RWPE1 (cell line): Measurements from ENCODE around the gene MPND.

Experiments used
- CTCF ChIA-PET: fragments of 350-600 bp; sonication (Branson Sonifier 250); formaldehyde crosslinking; extraction: SDS; loops from one replicate; lab custom pipeline; 2021; lab: Yijun Ruan, JAX
- POLR2A ChIA-PET: fragments of 400-600 bp; formaldehyde crosslinking; extraction: SDS; loops from one replicate; lab custom pipeline; 2020; ENCODE audit warnings: antibody characterized with exemption; ENCODE audit not compliant: low non-redundant PET; lab: Yijun Ruan, JAX
- DNase-seq: peaks from one replicate; pipeline ENCODE4 v3.0.0; 2012; ENCODE audit warnings: low spot score
- H3K27ac ChIP-seq: fragments of 450-650 bp; 2 replicates; pipeline ENCODE4 v1.5.1; 2017
- TF ChIP-seq, protein P1 (sequence below): fragments of 450-650 bp; conservative IDR thresholded peaks from 2 replicates; pipeline ENCODE4 v1.5.1; 2017; ENCODE audit warnings: low read depth, mild to moderate bottlenecking

The MPND gene

GRCh38 chr19:4343370-4344307, at the start of gene MPND:
TSS of gene MPND (plus strand) at chr19:4343562. CDS start at chr19:4343594, 32 bp downstream.
- POLR2A ChIA-PET, result interaction anchor here (1.2 kb wide), 1 partner anchor 10 kb away, joined by 4 read pairs; no protein-coding TSS in a partner anchor
- CTCF ChIA-PET, result interaction anchor here (0.6 to 1.5 kb wide), 3 partner anchors 9 to 97 kb away, joined by 3 to 10 read pairs (median 4); partner anchors contain the start of gene YJU2
- H3K27ac ChIP-seq, result peak within 1 kb of the TSS; percentile 91
- DNase-seq, result peak; percentile 76
- TF ChIP-seq, protein P1, sequence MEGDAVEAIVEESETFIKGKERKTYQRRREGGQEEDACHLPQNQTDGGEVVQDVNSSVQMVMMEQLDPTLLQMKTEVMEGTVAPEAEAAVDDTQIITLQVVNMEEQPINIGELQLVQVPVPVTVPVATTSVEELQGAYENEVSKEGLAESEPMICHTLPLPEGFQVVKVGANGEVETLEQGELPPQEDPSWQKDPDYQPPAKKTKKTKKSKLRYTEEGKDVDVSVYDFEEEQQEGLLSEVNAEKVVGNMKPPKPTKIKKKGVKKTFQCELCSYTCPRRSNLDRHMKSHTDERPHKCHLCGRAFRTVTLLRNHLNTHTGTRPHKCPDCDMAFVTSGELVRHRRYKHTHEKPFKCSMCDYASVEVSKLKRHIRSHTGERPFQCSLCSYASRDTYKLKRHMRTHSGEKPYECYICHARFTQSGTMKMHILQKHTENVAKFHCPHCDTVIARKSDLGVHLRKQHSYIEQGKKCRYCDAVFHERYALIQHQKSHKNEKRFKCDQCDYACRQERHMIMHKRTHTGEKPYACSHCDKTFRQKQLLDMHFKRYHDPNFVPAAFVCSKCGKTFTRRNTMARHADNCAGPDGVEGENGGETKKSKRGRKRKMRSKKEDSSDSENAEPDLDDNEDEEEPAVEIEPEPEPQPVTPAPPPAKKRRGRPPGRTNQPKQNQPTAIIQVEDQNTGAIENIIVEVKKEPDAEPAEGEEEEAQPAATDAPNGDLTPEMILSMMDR, result no peak

DNA sequence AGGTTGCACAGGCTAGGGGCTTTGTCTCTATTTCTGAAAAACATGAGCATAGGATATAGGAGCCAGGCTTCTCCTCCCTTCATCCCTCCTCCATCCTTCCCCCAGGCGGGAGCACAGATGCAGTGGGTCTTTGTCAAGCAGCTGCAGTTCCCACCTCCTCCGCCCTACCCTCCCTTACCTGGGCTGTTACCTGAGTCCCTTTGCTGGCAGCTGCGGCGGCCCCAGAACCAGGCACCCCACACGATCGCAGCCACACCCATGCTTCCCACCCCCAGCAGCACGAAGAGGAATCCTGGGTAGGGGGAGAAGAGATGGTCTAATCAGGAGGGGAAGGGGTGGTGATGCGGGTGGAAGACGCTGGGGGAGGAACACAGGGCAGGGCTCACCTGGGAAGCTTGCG, 49.0 kb upstream of the MPND start:
- POLR2A ChIA-PET, result no interaction called here
- H3K27ac ChIP-seq, result no peak overlapping the region
- TF ChIP-seq, protein P1, result no peak
- DNase-seq, result no peak
- CTCF ChIA-PET, result interaction anchor here (0.6 kb wide), 1 partner anchor 27 kb away, joined by 3 read pairs; no protein-coding TSS in a partner anchor

- POLR2A ChIA-PET, result interaction anchor here (0.6 to 0.7 kb wide), 2 partner anchors 160 to 1409 kb away, joined by 3 read pairs; no protein-coding TSS in a partner anchor
- DNase-seq, result no peak
- no peak overlapping the region for H3K27ac ChIP-seq
- TF ChIP-seq, protein P1, result no peak
- CTCF ChIA-PET, result no interaction called here
Observed at GRCh38 chr19:4295972-4296771, 47.2 kb upstream of the MPND start.

GRCh38 chr19:4297901-4298809, 45.2 kb upstream of the MPND start:
- ChIA-PET POLR2A (no interaction called here), CTCF (no interaction called here)
- DNase-seq, result no peak
- no peak overlapping the region for H3K27ac ChIP-seq
- TF ChIP-seq, protein P1, result no peak

DNA sequence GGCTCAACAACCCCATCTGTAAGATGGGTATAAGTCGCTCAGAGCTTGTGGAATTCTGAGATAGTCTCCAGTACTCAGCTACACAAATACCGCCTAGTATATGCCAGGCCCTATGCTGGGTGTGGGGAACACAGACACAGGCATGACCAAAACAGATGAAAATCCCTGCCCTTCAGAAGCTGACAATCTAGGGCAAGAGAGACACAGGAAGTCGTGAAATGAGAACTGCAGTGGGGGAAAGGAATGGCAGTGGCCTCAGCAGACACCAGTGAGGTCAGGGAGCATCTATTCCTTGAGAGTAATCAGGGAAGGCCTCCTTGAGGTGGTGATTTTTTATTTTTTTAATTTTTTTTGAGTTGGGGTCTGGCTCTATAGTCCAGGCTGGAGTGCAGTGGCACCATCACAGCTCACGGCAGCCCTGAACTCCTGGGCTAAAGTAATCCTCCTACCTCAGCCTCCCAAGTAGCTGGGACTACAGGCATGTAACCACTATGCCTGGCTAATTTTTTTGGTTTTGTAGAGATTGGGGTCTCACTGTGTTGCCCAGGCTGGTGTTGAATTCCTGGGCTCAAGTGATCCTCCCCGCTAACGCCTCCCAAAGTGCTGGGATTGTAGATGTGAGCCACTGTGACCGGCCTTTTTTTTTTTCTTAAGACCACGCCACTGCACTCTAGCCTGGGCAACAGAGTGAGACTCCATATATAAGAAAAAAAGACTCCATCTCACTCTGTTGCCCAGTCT, 44.4 kb upstream of the MPND start:
- ChIA-PET POLR2A (no interaction called here), CTCF (no interaction called here)
- no peak overlapping the region for H3K27ac ChIP-seq
- TF ChIP-seq, protein P1, result no peak
- no peak for DNase-seq
